ENCODE results near the gene MAGIX.

MAGIX gene

DNA sequence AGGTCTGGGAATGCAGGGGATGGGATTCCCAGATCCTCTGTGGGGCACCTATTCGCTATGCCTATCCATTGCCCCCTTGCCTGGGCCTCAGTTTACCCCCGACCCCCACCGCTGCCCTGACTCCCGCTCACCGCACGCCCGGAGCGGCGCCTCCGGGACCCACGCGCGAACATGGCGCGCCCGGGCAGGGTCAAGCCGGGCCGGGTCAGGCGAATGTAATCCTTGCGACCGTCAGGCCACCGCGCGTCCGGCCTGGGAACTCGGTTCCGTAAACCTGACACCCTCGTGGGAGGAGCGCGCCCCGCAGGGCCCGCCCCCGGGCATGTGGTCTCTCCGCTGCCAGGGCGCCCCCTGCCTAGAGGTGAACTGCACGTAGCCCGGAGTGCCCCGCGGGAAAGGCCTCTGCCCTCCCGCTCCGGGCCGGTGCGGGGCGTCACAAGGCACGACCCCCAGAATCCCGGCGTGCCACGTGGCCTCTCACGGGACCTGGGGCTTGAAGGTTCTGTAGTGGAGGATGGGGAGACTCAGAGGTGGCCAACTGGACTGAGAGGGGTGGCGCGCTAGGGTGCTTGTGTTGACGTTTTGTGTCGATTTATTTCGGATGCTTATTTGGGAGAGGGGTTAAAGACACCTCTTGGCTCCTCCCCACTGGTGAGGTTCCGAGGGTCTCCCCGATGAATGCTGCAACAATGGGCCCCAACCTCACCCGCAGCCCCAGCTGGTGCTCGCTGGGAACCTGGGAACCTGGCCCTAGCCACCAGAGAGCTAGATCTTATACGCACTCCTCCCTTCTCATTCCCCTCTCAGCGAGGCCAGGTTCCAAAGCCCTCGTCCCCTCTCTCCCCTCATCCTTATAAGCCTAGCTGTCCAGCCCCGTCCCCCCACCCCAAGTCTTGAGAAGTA lies 23.8 kb downstream of the MAGIX start, which contains the start of gene PRICKLE3:
Gene PRICKLE3 (minus strand): TSS at position 249 of the 903 bp plus-strand sequence. CDS start 76 bp downstream, at position 173.
- H3K27ac ChIP-seq (ENCODE audit: low read depth, low read length), result peak within 1 kb of the TSS; percentile 18; the same call in 1 of the 2 replicates
- no peaks in the 10 kb centered on the region for H3K9me3 ChIP-seq (ENCODE audit: insufficient read depth, low read depth, low read length)
- peak within 1 kb of the TSS; percentile 67 for H3K9ac ChIP-seq (ENCODE audit: low read depth, low read length)
- H3K27me3 ChIP-seq (ENCODE audit: insufficient read depth, low read length), result no peaks in the 10 kb centered on the region
- H3K36me3 ChIP-seq (ENCODE audit: insufficient read depth, low read length), result 0 out of 2 replicates have a peak, but pooled peaks cover 11% of the 10 kb centered on the region
- H3K4me1 ChIP-seq (ENCODE audit: insufficient read depth, low read length), result no peaks in the 10 kb centered on the region; the same call in 1 of the 2 replicates
- H3K4me3 ChIP-seq (ENCODE audit: low read length), result peak within 1 kb of the TSS; percentile 67
- 2% methylated on average over 62 of the region's 62 CpGs for WGBS

DNA sequence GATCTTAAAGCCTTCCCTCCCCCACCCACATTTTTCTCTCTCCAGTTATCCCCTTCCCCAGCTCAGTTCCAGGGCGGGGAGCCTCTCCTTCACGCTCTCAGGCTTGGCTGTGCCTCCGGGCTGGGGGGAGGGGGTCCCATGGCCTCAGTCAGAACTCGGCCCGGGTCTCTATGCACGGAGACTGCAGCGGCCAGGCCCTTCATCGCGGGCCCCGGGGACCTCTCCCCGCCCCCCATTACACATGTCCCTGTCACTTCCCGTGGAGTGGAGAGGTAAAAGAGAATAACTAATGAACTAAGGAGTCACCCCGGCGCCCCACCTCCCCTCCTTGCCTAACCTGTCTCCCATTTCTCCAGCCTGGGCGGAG lies 24.5 kb downstream of the MAGIX start:
- H3K36me3 ChIP-seq (ENCODE audit: insufficient read depth, low read length), result 0 out of 2 replicates have a peak, but pooled peaks cover 11% of the 10 kb centered on the region
- H3K27me3 ChIP-seq (ENCODE audit: insufficient read depth, low read length), result no peaks in the 10 kb centered on the region
- peak overlapping the region; percentile 67 for H3K4me3 ChIP-seq (ENCODE audit: low read length)
- no peaks in the 10 kb centered on the region; the same call in 1 of the 2 replicates for H3K4me1 ChIP-seq (ENCODE audit: insufficient read depth, low read length)
- H3K9ac ChIP-seq (ENCODE audit: low read depth, low read length), result no peak overlapping the region
- no peaks in the 10 kb centered on the region for H3K9me3 ChIP-seq (ENCODE audit: insufficient read depth, low read depth, low read length)
- 5% methylated on average over 4 of the region's 15 CpGs for WGBS
- peak overlapping the region; percentile 18; the same call in 1 of the 2 replicates for H3K27ac ChIP-seq (ENCODE audit: low read depth, low read length)

DNA sequence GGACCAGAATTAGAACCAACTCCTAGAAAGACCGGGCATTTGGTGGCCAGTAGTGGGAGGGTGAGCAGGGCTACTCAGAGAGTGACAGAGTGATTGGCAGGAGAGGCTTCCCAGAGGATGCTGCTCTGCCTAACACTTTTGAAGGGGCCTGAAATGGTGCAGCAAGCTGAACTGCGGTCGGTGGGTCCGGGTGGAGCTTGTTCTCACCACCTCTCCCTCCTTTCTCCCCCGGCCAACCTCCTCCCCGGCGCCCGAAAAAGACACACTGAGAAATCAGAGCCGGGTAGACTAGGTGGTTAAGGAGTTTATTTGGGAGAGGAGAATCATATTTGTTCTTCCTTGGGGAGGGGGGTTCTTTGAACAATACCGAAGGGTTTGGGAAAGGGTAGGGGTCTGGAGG lies 25.0 kb downstream of the MAGIX start:
- H3K27me3 ChIP-seq (ENCODE audit: insufficient read depth, low read length), result no peaks in the 10 kb centered on the region
- H3K36me3 ChIP-seq (ENCODE audit: insufficient read depth, low read length), result 0 out of 2 replicates have a peak, but pooled peaks cover 8% of the 10 kb centered on the region
- H3K27ac ChIP-seq (ENCODE audit: low read depth, low read length), result no peak overlapping the region
- H3K9me3 ChIP-seq (ENCODE audit: insufficient read depth, low read depth, low read length), result no peaks in the 10 kb centered on the region
- H3K4me3 ChIP-seq (ENCODE audit: low read length), result peak overlapping the region; percentile 67
- H3K9ac ChIP-seq (ENCODE audit: low read depth, low read length), result no peak overlapping the region
- WGBS, result 47% methylated on average over 6 of the region's 10 CpGs
- no peaks in the 10 kb centered on the region; the same call in 1 of the 2 replicates for H3K4me1 ChIP-seq (ENCODE audit: insufficient read depth, low read length)

DNA sequence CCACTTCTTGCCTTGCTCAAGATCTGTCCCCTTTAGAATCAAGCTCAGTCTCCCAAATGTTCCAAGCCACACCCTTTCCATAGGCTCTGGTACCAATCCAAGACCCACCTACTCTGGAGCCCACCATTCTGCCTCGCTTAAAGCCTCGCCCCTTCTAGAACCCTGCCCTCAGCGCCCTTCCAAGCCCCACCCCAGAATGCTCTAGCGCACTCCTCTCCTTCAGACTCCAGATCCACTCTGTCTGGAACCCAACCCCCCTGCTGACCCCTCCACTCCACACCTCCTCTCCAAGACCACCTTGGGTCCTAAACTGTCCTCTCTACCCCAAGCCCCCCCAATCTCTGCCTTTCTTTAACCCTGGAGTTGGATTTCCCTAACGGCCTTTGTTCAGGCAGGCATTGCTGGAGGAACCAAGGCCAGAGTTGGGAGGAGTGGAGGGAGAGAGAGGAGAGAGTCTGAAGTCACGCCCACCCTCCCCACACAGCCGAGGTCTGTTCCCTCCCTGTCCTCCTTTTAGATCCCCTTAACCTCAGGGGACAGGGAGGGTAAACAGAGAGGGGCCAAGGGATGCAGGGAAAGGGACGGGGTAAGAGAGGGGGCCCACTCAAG lies 26.0 kb downstream of the MAGIX start:
- H3K4me1 ChIP-seq (ENCODE audit: insufficient read depth, low read length), result no peaks in the 10 kb centered on the region; the same call in 1 of the 2 replicates
- WGBS, result 93% methylated on average over 4 of the region's 8 CpGs

DNA sequence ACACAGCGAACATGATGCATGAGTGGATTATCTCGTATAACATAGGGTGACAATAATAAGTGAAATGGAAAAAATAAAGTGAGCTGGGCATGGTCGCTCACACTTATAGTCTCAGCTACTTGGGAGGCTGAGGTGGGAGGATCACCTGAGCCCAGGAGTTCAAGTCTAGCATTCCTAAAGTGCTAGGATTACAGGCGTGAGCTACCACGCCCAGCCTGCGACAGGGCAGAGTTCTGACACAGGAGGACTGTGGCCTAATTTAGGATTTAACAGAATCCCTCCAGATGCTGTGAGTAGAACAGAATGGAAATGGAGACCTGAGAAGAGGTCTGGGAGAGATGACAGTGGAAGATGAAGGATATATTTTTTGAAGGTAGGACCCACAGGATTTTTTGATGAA lies 27.0 kb downstream of the MAGIX start:
- 89% methylated on average over 6 of the region's 6 CpGs for WGBS
- H3K27ac ChIP-seq (ENCODE audit: low read depth, low read length), result no peak overlapping the region
- no peak overlapping the region for H3K9ac ChIP-seq (ENCODE audit: low read depth, low read length)
- H3K4me1 ChIP-seq (ENCODE audit: insufficient read depth, low read length), result no peaks in the 10 kb centered on the region; the same call in 1 of the 2 replicates
- no peaks in the 10 kb centered on the region for H3K9me3 ChIP-seq (ENCODE audit: insufficient read depth, low read depth, low read length)
- H3K27me3 ChIP-seq (ENCODE audit: insufficient read depth, low read length), result no peaks in the 10 kb centered on the region
- H3K4me3 ChIP-seq (ENCODE audit: low read length), result no peak overlapping the region
- H3K36me3 ChIP-seq (ENCODE audit: insufficient read depth, low read length), result no peaks in the 10 kb centered on the region

More for the DNA sequence above, 26.0 kb downstream of the MAGIX start:
- H3K9ac ChIP-seq (ENCODE audit: low read depth, low read length), result no peak overlapping the region
- no peaks in the 10 kb centered on the region for H3K9me3 ChIP-seq (ENCODE audit: insufficient read depth, low read depth, low read length)
- H3K4me3 ChIP-seq (ENCODE audit: low read length), result no peak overlapping the region
- no peak overlapping the region for H3K27ac ChIP-seq (ENCODE audit: low read depth, low read length)
- H3K27me3 ChIP-seq (ENCODE audit: insufficient read depth, low read length), result no peaks in the 10 kb centered on the region
- 0 out of 2 replicates have a peak, but pooled peaks cover under 1% of the 10 kb centered on the region for H3K36me3 ChIP-seq (ENCODE audit: insufficient read depth, low read length)

DNA sequence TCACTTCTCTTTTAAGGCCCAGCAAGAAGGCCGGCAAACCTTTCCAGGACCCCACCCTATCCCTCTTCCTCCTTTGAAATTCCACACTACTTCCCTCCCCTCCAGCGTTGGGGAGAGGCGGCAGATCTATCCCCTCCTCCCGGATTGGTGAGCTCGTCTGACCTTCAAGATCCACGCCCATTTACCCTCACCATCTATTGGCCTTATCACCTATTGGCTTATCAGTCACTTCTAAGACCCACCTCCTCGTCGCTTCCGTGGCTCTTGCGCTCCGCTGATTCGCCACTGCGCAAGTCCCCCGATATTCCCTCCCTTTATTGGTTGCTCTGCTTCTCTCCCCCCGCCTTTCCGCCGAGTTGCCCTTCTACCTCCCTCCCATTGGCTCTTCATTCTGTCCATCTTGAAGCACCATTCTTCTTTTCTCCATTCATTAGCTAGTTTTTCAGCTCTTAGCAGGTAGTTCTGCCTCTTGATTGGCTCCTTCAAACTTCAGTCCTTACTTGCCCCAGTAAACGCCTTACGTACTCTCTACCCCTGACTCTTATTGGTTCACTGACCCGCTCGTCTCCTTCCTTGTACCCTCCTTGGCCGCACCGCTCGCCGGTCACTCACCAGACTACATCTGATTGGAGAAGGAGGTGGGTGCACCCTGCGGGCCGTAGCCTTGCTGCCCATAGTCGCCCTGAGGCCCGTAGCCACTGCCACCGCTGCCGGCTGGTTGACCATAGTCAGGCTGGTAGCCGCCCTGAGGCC lies 28.4 kb downstream of the MAGIX start:
- Histone ChIP-seq H3K4me3 (ENCODE audit: low read length) (peak overlapping the region; percentile 76), H3K36me3 (ENCODE audit: insufficient read depth, low read length) (no peaks in the 10 kb centered on the region), H3K27me3 (ENCODE audit: insufficient read depth, low read length) (no peaks in the 10 kb centered on the region), H3K27ac (ENCODE audit: low read depth, low read length) (peak overlapping the region; percentile 84), H3K9ac (ENCODE audit: low read depth, low read length) (peak overlapping the region; percentile 74), H3K9me3 (ENCODE audit: insufficient read depth, low read depth, low read length) (no peaks in the 10 kb centered on the region), H3K4me1 (ENCODE audit: insufficient read depth, low read length) (no peaks in the 10 kb centered on the region; the same call in 1 of the 2 replicates)
- under 1% methylated on average over 32 of the region's 32 CpGs for WGBS

DNA sequence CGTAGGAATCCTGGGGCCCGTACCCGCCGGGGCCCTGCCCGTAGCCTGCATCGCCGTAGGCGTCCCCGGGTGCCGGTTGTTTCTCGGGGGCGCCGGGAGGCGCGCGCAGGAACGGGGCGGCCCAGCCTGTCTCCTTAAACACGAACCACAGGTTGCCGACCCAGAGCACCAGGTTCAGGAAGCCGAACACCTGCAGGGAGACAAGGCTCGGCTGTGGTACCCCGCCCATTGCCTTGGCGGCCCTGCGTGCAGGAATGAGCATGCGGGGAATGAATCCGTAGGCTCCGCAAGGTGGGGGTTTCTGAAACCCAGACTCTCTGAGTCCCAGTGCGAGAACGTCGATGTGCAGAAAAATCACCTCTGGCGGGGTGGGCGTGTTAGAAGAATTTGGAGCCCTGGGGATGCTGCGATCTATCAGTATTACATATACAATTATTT lies 29.0 kb downstream of the MAGIX start:
- H3K27ac ChIP-seq (ENCODE audit: low read depth, low read length), result peak overlapping the region; percentile 84
- H3K4me3 ChIP-seq (ENCODE audit: low read length), result peak overlapping the region; percentile 76
- H3K36me3 ChIP-seq (ENCODE audit: insufficient read depth, low read length), result no peaks in the 10 kb centered on the region
- peak overlapping the region; percentile 74 for H3K9ac ChIP-seq (ENCODE audit: low read depth, low read length)
- no peaks in the 10 kb centered on the region for H3K9me3 ChIP-seq (ENCODE audit: insufficient read depth, low read depth, low read length)
- H3K4me1 ChIP-seq (ENCODE audit: insufficient read depth, low read length), result no peaks in the 10 kb centered on the region; the same call in 1 of the 2 replicates
- no peaks in the 10 kb centered on the region for H3K27me3 ChIP-seq (ENCODE audit: insufficient read depth, low read length)
- under 1% methylated on average over 31 of the region's 34 CpGs for WGBS

DNA sequence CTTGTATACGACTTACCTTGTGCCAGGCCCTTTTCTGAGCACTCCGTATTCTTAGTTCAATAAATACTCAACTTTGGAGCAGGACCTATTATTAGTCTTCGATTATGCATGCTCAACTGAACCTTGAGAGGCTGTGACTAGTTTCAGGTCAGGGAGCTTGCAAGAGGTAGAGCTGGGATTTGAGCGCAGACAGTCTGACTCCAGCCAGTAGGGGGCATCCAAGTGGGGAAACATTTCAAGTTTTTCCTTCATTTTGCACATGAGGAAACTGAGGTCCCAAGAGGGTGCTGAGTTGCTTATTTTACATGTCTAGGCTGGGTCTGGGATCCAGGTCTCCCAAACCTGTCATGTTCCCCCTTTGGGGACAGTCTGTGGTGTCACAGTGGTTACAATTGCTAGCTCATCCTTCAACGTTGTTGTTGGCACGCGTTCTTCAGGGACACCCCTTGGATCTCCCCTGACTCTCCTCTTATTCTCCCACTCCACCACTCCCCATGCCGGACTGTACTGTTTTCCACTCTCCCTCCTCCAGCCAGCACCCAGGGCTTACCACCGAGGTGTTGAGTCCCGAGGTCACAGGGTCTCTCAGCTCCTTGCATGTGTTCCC lies 30.3 kb downstream of the MAGIX start:
- Histone ChIP-seq H3K4me1 (ENCODE audit: insufficient read depth, low read length) (no peaks in the 10 kb centered on the region), H3K27me3 (ENCODE audit: insufficient read depth, low read length) (no peaks in the 10 kb centered on the region), H3K36me3 (ENCODE audit: insufficient read depth, low read length) (no peaks in the 10 kb centered on the region), H3K4me3 (ENCODE audit: low read length) (no peak overlapping the region), H3K9ac (ENCODE audit: low read depth, low read length) (no peak overlapping the region), H3K27ac (ENCODE audit: low read depth, low read length) (no peak overlapping the region), H3K9me3 (ENCODE audit: insufficient read depth, low read depth, low read length) (no peaks in the 10 kb centered on the region)
- 71% methylated on average over 10 of the region's 10 CpGs for WGBS

DNA sequence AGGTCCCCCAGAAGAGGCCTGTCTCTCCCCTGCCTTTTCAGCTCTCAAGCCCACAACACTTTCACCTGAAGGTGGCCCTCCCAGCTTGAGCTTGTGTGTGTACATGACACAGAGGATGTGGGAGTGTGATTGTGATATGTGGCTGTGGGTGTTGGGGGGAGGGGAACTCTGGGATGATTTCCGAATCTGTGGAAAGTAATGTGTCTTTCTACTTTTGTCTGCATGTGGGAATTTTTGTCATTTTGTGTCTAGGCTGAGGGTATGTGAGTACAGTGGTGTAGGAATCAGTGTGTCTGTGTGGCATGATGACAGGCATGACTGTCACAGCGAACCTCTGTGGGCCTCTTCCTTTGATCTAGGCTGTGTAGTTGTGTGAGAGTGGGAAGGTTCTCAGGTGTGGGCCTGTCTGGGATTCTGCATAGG lies 31.0 kb downstream of the MAGIX start:
- no peaks in the 10 kb centered on the region for H3K9me3 ChIP-seq (ENCODE audit: insufficient read depth, low read depth, low read length)
- no peaks in the 10 kb centered on the region for H3K4me1 ChIP-seq (ENCODE audit: insufficient read depth, low read length)
- H3K9ac ChIP-seq (ENCODE audit: low read depth, low read length), result no peak overlapping the region
- no peaks in the 10 kb centered on the region for H3K27me3 ChIP-seq (ENCODE audit: insufficient read depth, low read length)
- no peak overlapping the region for H3K4me3 ChIP-seq (ENCODE audit: low read length)
- H3K36me3 ChIP-seq (ENCODE audit: insufficient read depth, low read length), result no peaks in the 10 kb centered on the region
- no peak overlapping the region for H3K27ac ChIP-seq (ENCODE audit: low read depth, low read length)
- WGBS, result 92% methylated on average over 2 of the region's 2 CpGs

DNA sequence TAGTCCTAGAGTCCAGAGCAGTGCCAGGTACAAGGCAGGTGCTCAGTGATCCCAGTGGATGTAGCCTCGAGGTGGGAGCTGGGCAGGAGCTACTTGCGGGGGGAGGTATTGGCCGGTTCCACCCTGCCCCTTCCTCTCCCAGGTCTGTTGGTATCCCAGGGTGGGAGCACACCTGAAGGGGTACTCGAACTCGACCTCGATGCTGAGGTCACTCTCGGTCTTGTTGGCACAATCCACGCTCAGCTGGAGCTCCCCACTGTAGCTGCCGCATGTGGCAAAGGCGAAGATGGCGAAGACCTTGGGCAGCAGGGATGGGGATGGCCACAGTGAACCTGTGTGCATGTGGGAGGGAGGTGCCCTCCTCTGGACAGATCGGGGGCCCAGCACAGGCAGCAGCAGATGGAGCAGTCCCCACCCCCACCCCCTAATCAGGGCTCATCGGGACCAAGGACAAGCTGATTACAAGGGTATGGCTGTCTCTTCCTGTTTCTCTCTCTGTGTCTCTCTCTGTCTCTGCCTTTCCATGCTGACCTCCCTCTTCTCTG lies 35.1 kb downstream of the MAGIX start:
- 88% methylated on average over 12 of the region's 13 CpGs for whole genome bisulfite sequencing
- H3K27ac ChIP-seq (ENCODE audit: low read depth, low read length), result no peak overlapping the region
- H3K9me3 ChIP-seq (ENCODE audit: insufficient read depth, low read depth, low read length), result no peaks in the 10 kb centered on the region
- no peak overlapping the region for H3K4me3 ChIP-seq (ENCODE audit: low read length)
- H3K36me3 ChIP-seq (ENCODE audit: insufficient read depth, low read length), result no peaks in the 10 kb centered on the region
- peaks cover 8% of the 10 kb centered on the region; the same call in 1 of the 2 replicates for H3K27me3 ChIP-seq (ENCODE audit: insufficient read depth, low read length)
- H3K9ac ChIP-seq (ENCODE audit: low read depth, low read length), result no peak overlapping the region
- no peaks in the 10 kb centered on the region for H3K4me1 ChIP-seq (ENCODE audit: insufficient read depth, low read length)
